Measurements from ENCODE around the gene SRC.

The SRC gene

DNA sequence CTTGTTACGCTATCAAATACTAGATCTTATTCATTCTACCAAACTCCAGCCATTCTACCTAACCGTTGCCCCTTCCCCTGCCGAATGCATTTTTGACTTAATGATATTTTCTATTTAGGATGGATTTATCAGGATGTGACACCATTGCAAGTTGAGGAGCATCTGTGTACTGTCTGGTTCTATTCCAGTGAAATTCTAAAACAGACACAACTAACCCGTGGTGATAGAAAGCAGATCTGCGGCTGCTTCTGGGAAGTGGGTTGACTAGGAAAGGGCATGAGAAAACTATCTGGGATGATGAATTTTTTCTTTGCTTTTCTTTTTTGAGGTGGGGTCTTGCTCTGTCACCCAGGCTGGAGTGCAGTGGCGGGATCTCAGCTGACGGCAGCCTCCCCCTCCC lies 20.7 kb upstream of the SRC start:
- H3F3A ChIP-seq (ENCODE audit: insufficient read depth), result no peaks in the 10 kb centered on the region
- no peak for TF ChIP-seq EZH2phosphoT487 (conservative IDR thresholded peaks at IDR 0.05; ENCODE audit: low read length)
- TF ChIP-seq, protein P1, sequence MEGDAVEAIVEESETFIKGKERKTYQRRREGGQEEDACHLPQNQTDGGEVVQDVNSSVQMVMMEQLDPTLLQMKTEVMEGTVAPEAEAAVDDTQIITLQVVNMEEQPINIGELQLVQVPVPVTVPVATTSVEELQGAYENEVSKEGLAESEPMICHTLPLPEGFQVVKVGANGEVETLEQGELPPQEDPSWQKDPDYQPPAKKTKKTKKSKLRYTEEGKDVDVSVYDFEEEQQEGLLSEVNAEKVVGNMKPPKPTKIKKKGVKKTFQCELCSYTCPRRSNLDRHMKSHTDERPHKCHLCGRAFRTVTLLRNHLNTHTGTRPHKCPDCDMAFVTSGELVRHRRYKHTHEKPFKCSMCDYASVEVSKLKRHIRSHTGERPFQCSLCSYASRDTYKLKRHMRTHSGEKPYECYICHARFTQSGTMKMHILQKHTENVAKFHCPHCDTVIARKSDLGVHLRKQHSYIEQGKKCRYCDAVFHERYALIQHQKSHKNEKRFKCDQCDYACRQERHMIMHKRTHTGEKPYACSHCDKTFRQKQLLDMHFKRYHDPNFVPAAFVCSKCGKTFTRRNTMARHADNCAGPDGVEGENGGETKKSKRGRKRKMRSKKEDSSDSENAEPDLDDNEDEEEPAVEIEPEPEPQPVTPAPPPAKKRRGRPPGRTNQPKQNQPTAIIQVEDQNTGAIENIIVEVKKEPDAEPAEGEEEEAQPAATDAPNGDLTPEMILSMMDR (IDR thresholded peaks at IDR 0.05; ENCODE audit: insufficient read depth, low read length, poor library complexity, severe bottlenecking), result no peak
- no peaks in the 10 kb centered on the region for H3K27me3 ChIP-seq (ENCODE audit: low read length)
- H3K4me2 ChIP-seq (ENCODE audit: low read depth, low read length, poor library complexity, severe bottlenecking), result no peak overlapping the region
- no peak overlapping the region for H2AFZ ChIP-seq (ENCODE audit: low read depth, low read length, severe bottlenecking)
- no peak overlapping the region for H3K4me3 ChIP-seq (ENCODE audit: insufficient read depth, low read length, poor library complexity, severe bottlenecking)
- no peaks in the 10 kb centered on the region for H3K36me3 ChIP-seq (ENCODE audit: low read length)
- H3K79me2 ChIP-seq (ENCODE audit: insufficient read depth, low read length), result no peaks in the 10 kb centered on the region
- no peak overlapping the region for H3K9ac ChIP-seq (ENCODE audit: low read length)
- no peak overlapping the region for H3K27ac ChIP-seq (ENCODE audit: low read depth, low read length)
- H3K9me3 ChIP-seq (ENCODE audit: insufficient read depth, low read length), result no peaks in the 10 kb centered on the region
- H3K9me2 ChIP-seq (replicated peaks; ENCODE audit: insufficient read depth, low read length), result no peaks in the 10 kb centered on the region
- H4K20me1 ChIP-seq (ENCODE audit: low read depth, low read length), result no peaks in the 10 kb centered on the region

DNA sequence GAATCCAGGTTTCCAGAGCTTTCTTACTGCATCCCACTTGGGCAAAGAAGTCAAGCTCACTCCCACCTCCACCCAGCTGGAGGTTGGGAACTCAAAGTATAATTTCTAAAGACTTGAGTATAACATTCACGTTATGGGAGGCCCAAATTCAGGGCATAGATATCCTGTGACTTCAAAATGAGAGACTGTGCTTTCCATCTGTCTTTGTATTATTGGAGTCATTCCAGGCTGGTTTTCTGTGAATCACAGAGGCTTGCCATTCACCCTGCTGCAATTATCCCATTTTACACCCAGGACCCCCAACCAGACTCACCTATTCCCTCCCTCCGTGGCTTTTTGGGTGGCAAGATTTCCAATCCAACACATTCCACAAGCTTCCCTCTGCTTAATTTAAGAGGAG lies 19.3 kb upstream of the SRC start:
- Histone ChIP-seq H3K27ac (ENCODE audit: low read depth, low read length) (no peak overlapping the region), H3K4me2 (ENCODE audit: low read depth, low read length, poor library complexity, severe bottlenecking) (no peak overlapping the region), H3K36me3 (ENCODE audit: low read length) (no peaks in the 10 kb centered on the region), H3K9me2 (replicated peaks; ENCODE audit: insufficient read depth, low read length) (no peaks in the 10 kb centered on the region), H2AFZ (ENCODE audit: low read depth, low read length, severe bottlenecking) (no peak overlapping the region), H3K4me3 (ENCODE audit: insufficient read depth, low read length, poor library complexity, severe bottlenecking) (no peak overlapping the region), H3K9me3 (ENCODE audit: insufficient read depth, low read length) (no peaks in the 10 kb centered on the region), H4K20me1 (ENCODE audit: low read depth, low read length) (no peaks in the 10 kb centered on the region), H3K79me2 (ENCODE audit: insufficient read depth, low read length) (no peaks in the 10 kb centered on the region), H3K9ac (ENCODE audit: low read length) (no peak overlapping the region), H3K27me3 (ENCODE audit: low read length) (no peaks in the 10 kb centered on the region), H3F3A (ENCODE audit: insufficient read depth) (no peaks in the 10 kb centered on the region)
- TF ChIP-seq, protein P1 (IDR thresholded peaks at IDR 0.05; ENCODE audit: insufficient read depth, low read length, poor library complexity, severe bottlenecking), result no peak
- TF ChIP-seq EZH2phosphoT487 (conservative IDR thresholded peaks at IDR 0.05; ENCODE audit: low read length), result no peak

DNA sequence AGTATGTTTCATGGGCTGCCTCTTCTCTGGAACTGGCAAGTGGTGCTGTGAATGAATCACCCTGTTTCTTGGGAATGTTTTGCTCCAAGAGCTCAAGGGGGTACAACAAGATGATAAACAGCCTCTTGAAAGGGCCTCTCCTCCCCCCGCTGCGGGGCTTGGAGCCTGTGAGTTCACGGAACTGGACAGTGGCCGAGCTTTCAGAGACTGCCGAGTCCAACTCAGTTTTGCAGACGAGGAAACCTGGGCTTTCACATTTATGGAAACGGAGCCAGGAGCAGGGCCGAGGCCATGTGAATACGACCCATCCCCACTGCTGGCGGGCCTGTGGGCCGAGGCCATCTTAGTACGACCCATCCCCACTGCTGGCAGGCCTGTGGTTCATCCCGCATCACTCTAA lies 18.2 kb upstream of the SRC start:
- Histone ChIP-seq H3K9me2 (replicated peaks; ENCODE audit: insufficient read depth, low read length) (no peaks in the 10 kb centered on the region), H3K79me2 (ENCODE audit: insufficient read depth, low read length) (no peaks in the 10 kb centered on the region), H3K4me3 (ENCODE audit: insufficient read depth, low read length, poor library complexity, severe bottlenecking) (no peak overlapping the region), H3K27ac (ENCODE audit: low read depth, low read length) (no peak overlapping the region), H3K36me3 (ENCODE audit: low read length) (no peaks in the 10 kb centered on the region), H3K9ac (ENCODE audit: low read length) (no peak overlapping the region), H3K9me3 (ENCODE audit: insufficient read depth, low read length) (no peaks in the 10 kb centered on the region), H3K4me2 (ENCODE audit: low read depth, low read length, poor library complexity, severe bottlenecking) (no peak overlapping the region), H2AFZ (ENCODE audit: low read depth, low read length, severe bottlenecking) (no peak overlapping the region), H4K20me1 (ENCODE audit: low read depth, low read length) (no peaks in the 10 kb centered on the region), H3K27me3 (ENCODE audit: low read length) (no peaks in the 10 kb centered on the region), H3F3A (ENCODE audit: insufficient read depth) (no peaks in the 10 kb centered on the region)
- no peak for TF ChIP-seq EZH2phosphoT487 (conservative IDR thresholded peaks at IDR 0.05; ENCODE audit: low read length)
- TF ChIP-seq, protein P1 (IDR thresholded peaks at IDR 0.05; ENCODE audit: insufficient read depth, low read length, poor library complexity, severe bottlenecking), result no peak

Data from SU-DHL-6 (cell line).